SH-SY5Y (cell line): ENCODE data around the gene TBC1D30.

Source experiments
- GATA2 ChIP-seq: IDR thresholded peaks from 2 replicates; pipeline ENCODE4 v1.6.1; 2011; ENCODE audit warnings: mild to moderate bottlenecking, low read depth, low read length
- GATA3 ChIP-seq: IDR thresholded peaks from 2 replicates; pipeline ENCODE4 v1.6.1; 2011; ENCODE audit warnings: low read depth, mild to moderate bottlenecking, low read length, moderate library complexity

- TF ChIP-seq GATA2 (no peak), GATA3 (no peak)
Observed at GRCh38 chr12:64891629-64892028, 67.2 kb downstream of the TBC1D30 start.
